ENCODE measurements around the gene TMEM82.

Gene TMEM82

DNA sequence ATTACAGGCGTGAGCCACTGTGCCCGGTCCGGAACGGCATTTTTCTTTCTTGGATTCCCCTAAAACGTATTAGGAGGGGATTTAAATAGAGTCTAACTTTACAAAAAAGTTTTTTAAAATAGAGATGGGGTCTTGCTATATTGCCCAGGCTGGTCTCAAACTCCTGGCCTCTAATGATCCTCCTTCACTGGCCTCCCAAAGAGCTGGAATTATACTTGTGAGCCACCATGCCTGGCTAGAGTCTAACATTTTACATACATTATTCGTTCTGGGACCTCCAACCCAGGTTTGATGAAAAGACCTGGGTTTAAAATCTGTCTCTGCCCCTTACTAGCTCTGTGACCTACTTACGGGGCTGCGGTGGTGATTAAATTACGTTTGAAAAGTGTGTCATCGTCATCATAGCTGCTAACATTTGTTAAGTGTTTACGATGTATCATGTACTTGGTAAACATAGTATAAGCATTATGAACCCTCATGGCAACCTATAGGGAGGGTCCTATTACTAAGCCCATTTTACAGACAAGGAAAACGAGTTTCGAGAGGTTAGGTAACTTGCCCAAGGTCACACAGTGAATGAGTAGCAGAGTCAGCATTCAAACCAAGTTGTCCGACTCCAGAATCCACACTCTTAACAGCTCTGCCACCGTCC is 33.7 kb upstream of the TMEM82 start:
- no peak for DNase-seq (ENCODE audit: low read depth)
- H3K4me3 ChIP-seq (ENCODE audit: low read depth, low read length), result no peak overlapping the region
- TF ChIP-seq CTCF (conservative IDR thresholded peaks at IDR 0.05; ENCODE audit: low read depth, low read length), result no peak

GRCh38 chr1:15709226-15709625 is 33.1 kb upstream of the TMEM82 start:
- TF ChIP-seq CTCF (conservative IDR thresholded peaks at IDR 0.05; ENCODE audit: low read depth, low read length), result no peak
- no peak for DNase-seq (ENCODE audit: low read depth)
- no peak overlapping the region for H3K4me3 ChIP-seq (ENCODE audit: low read depth, low read length)

- H3K4me3 ChIP-seq (ENCODE audit: low read depth, low read length), result no peak overlapping the region
- no peak for TF ChIP-seq CTCF (conservative IDR thresholded peaks at IDR 0.05; ENCODE audit: low read depth, low read length)
- DNase-seq (ENCODE audit: low read depth), result no peak
These were observed 30.1 kb upstream of the TMEM82 start for GRCh38 chr1:15712168-15712567.

DNA sequence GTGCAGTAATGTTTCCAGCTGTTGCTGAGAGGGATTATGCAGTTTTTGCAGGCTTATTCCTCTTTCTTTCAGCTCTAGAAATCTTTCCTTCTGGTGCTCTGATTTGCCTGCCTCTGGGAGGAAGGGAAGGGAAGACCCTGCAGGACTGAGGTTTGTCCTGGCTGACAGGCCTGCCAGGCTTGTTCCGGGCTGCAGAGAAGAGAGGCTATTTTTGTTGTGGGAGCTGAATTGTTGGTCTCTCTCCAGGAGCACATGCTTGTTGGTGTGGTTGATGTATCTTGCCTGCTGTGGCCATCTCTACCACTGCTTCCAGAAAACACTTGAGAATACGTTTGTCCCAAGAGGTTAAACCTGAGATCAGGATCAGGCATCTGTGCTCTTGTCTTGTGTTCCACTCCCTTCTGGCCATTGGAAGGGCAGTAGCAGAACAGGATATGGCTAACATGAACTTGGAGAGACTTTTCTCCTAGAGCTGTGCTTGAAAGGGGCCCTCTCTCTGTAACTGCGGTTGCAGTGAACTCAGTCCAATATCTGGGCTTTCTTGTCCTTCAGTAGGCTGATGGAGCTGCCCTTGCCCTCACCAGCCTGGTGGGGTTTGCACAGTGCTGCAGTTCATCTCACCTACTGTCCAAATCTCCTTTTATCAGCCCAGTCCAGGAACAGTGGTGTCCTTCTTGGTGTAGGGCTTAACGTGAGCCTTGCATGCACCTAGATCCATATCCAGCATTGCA is 27.7 kb upstream of the TMEM82 start:
- DNase-seq (ENCODE audit: low read depth), result peak; percentile 85
- TF ChIP-seq CTCF (conservative IDR thresholded peaks at IDR 0.05; ENCODE audit: low read depth, low read length), result no peak
- no peak overlapping the region for H3K4me3 ChIP-seq (ENCODE audit: low read depth, low read length)

GRCh38 chr1:15717418-15718125 is 24.7 kb upstream of the TMEM82 start:
- no peak for TF ChIP-seq CTCF (conservative IDR thresholded peaks at IDR 0.05; ENCODE audit: low read depth, low read length)
- no peak for DNase-seq (ENCODE audit: low read depth)

DNA sequence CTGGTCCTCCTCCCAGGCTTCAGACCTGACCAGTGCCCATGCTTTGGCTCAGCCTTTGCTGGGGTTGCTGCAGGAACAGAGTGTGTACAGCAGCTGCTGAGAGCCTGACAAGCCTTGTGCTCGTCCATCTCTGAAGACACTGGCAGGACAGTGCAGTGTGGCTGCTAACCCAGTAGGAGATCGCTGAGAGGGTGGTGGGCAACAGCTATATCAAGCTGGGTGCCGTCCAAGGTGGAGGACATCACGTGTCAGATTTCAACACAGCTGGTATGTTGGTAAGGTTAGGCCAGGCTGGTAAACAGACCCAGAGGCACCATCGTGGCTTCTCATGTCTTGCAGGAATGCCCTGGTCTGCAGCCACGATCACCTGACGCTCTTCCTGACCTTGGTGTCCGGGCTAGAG is 24.1 kb upstream of the TMEM82 start:
- no peak for TF ChIP-seq CTCF (conservative IDR thresholded peaks at IDR 0.05; ENCODE audit: low read depth, low read length)
- H3K4me3 ChIP-seq (ENCODE audit: low read depth, low read length), result no peak overlapping the region
- no peak for DNase-seq (ENCODE audit: low read depth)

More at GRCh38 chr1:15717418-15718125, 24.7 kb upstream of the TMEM82 start:
- H3K4me3 ChIP-seq (ENCODE audit: low read depth, low read length), result no peak overlapping the region

Data from choroid plexus epithelial cell (primary cell).